HG02981 (cell line): Measurements from ENCODE around the gene MCF2L2.
"Not testable (repeated sequence)": the region's sequence is repeated elsewhere in the genome, so short reads cannot be mapped to it uniquely, and the experiment has no call there.

Experiments used
- ATAC-seq: cut with Tn5 transposase; IDR thresholded peaks from one replicate; pipeline ENCODE4 v1.9.1; 2021; ENCODE audit warnings: mild to moderate bottlenecking, moderate library complexity; ENCODE audit not compliant: unreplicated experiment

Gene MCF2L2

DNA sequence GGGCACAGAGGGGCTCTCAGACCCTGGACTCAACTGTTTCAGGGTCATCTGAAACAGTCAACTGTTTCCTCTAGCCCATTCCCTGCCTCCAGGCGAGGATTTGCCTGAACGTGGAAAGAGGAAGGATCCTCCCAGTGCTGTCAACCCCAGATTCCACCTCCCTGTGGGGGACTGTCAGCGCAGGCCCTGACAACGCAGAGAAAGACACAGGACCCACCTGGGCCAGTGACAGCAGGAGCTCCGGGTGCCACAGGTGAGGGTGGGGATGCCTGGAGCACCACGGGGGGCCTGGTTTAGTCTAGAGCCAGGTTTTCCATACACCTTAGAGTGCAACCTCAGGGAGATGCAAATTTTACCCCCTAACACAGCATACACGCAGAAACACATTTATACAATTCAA lies 246.3 kb downstream of the MCF2L2 start:
- ATAC-seq = no peak

- ATAC-seq = no peak
Measured at GRCh38 chr3:183181606-183182005, 246.8 kb downstream of the MCF2L2 start.

DNA sequence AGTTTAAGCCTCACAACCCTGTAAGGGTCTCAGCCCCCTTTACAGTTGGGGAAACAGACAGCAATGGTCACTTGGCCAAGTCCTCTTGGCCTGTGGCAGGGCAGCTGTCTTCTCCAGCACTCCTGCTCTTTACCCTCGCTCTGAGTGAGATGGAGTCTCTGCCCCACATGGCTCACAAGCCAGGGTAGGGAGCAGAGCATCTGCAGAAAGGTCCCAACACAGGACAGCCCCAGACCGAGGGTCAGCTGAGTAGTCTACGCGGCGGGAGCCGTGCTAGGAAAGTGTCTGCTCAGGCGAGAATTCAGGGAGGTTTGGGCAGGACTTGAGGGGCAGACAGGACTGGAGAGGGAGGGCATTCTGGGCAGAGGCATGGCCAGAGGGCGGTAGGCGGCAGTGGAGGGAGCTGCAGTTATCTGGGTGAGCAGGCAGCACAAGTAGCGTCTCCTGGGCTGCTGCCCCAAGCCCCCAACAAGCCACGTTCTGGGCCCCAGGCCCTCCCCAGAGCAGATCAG lies 247.6 kb downstream of the MCF2L2 start:
- ATAC-seq = no peak

DNA sequence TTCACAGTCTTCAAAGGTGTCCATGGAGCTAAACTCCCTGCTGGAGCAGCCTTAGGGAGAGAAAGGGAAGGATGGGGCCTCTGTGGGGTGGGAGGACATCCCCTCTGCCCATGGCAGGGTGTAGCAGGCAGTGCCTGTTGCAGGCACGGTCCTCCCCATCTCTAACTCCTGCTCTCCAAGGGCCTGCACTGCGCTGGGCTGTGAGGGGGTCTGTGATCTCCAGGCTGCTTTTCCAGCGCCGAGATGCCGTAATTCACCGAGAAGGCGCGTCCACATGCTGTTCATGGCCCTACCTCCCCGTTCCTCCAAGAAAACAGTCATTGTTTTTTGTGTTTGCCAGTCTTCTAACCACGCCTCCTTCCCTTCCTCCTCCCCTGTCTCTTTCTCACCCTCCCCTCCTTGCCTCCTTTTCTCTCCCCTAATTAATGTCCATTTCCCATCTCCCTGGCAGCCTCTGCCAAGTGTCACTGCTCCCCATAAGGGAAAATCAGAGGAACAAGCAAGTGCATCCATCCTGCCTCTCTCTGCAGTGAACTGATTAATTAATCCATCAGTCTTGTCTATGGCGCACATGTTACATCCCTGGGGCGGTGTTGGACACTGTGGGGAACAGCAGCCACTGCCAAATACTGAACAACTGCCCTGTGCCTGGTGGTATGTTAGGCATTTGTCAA lies 248.2 kb downstream of the MCF2L2 start:
- ATAC-seq = no peak

DNA sequence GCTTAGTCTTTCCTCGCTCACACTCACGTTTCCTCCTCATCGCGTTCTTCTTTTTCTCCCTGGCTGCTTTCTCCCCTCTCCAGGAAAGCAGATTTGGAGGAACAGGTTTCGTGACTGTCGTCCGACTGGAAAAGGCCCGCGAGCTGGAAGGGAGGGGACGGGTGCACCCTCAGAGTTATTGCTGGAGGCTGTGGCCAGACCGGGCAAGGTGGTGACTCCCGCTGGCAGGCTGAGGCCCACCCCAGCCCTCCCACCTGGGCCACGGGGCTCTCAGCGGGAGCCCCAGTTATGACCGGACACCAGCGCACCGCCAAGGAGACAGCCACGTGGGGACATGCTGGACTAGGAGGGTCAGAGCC lies 248.9 kb downstream of the MCF2L2 start:
- ATAC-seq = not testable (repeated sequence)

- no peak for ATAC-seq
Measured at GRCh38 chr3:183178833-183179549, 249.4 kb downstream of the MCF2L2 start.

GRCh38 chr3:183178512-183178832 lies 249.9 kb downstream of the MCF2L2 start:
- no peak for ATAC-seq

DNA sequence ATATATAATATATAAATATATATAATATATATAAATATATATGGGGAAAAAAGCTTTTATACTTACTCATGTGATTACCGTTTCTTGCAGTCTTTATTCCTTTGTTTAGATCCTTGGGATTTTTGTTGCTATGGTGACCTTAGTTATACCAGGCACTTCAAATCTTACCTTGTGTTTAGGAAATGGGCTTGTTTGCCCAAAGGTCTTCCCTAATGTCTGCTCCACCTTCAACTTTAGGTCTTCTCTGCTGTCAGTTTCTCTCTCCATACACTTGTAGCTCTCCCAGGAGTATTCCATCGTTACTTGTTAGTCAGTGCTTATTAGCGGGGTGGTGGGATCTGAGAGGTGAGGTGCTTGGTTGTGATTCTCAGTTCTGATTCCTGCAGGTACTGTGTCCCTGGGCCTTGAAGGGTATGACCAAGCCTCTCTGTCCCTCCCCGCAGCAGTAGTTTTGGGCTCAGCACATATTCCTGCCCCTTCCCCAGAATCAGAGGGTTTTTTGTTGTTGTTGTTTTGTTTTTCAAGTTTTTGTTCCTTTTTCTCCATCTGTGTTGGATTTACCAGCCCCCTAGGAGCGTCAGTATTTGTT lies 256.3 kb downstream of the MCF2L2 start:
- ATAC-seq = no peak

DNA sequence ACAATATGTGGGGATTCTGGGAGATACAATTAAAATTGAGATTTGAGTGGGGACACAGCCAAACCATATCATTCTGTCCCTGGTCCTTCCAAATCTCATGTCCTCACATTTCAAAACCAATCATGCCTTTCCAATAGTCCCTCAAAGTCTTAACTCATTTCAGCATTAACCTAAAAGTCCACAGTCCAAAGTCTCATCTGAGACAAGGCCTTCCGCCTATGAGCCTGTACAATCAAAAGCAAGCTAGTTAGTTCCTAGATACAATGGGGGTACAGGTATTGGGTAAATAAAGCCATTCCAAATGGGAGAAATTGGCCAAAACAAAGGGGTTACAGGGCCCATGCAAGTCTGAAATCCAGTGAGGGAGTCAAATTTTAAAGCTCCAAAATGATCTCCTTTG lies 260.4 kb downstream of the MCF2L2 start:
- ATAC-seq = not testable (repeated sequence)

GRCh38 chr3:183163563-183163962 lies 264.9 kb downstream of the MCF2L2 start:
- ATAC-seq = no peak

DNA sequence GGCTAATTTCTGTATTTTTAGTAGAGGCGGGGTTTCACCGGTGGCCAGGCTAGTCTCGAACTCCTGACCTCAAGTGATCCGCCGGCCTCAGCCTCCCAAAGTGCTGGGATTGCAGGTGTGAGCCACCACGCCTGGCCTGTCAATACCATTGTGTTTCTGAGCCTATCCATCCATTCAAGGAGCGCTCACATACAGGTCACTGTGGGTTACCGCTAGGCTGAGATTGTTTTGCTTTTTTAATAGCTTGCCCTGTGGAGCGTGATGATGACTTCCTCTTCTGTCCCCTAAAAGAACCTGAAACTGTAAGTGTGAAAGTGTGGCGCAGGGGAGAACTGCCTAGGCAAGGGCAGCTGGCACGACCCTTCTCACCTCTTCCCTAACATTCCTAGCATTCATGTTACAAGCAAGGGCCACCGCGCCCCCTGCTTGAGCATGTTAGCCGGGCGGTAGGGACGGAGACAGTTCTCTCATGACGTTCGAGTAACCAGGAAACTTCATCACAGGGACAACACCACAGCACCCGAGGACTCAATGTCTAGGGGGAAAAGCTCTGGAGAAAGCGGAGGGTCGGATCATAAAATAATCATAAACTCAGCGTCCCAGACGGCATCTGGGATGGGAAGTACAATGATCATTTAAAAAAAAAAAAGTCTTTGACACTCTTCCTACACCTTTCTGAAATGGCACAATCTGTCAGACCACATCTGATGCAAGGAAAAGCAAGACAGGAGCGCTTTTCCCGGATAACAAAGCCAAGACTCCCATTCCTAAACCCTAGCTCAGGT lies 266.7 kb downstream of the MCF2L2 start:
- peak; percentile 66 for ATAC-seq

- ATAC-seq = no peak
Measured at GRCh38 chr3:183160616-183161015, 267.8 kb downstream of the MCF2L2 start.

- ATAC-seq = no peak
Measured at GRCh38 chr3:183159333-183159732, 269.1 kb downstream of the MCF2L2 start.

DNA sequence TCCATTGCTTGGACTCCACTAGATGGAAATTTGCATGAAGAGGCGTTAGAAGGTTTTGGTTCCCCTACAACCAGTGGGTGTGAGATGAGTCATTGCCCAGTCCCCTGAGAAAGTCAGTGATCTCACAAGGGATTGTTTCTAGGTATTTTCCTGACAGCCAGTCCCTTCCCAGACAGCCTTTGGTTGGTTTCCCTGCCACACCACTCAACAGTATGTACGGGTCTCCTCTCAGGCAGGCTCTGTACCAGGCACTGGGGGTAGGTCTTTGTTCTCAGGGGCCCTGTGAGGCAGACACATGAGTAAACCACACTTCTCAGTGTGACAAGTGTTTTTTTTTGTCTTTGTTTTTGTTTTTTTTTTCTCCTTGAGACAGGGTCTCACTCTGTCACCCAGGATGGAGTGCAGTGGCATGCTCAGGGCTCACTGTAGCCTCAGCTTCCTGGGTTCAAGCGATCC lies 269.8 kb downstream of the MCF2L2 start:
- peak; percentile 58 for ATAC-seq

- ATAC-seq = peak; percentile 20
Measured at GRCh38 chr3:183158113-183158512, 270.3 kb downstream of the MCF2L2 start.

GRCh38 chr3:183156266-183156665 lies 272.2 kb downstream of the MCF2L2 start:
- no peak for ATAC-seq

DNA sequence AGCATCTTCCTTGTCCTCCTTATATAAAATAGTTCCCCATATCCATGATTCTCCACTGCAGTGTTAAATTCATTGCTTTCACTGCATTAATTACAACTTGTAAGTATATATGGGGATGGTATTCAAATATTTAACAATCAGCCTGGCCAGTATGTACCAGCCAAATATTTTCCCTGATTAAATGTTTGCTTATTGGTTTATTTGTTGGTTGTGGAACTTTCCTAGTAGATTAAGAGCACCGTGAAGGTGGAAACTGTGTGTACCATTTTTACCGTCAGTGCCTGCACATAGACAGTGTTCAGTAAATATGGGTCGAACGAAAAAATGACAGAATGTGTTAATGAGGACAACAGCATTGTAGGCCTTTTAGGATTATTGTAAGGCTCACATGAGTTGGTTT lies 272.9 kb downstream of the MCF2L2 start:
- no peak for ATAC-seq

DNA sequence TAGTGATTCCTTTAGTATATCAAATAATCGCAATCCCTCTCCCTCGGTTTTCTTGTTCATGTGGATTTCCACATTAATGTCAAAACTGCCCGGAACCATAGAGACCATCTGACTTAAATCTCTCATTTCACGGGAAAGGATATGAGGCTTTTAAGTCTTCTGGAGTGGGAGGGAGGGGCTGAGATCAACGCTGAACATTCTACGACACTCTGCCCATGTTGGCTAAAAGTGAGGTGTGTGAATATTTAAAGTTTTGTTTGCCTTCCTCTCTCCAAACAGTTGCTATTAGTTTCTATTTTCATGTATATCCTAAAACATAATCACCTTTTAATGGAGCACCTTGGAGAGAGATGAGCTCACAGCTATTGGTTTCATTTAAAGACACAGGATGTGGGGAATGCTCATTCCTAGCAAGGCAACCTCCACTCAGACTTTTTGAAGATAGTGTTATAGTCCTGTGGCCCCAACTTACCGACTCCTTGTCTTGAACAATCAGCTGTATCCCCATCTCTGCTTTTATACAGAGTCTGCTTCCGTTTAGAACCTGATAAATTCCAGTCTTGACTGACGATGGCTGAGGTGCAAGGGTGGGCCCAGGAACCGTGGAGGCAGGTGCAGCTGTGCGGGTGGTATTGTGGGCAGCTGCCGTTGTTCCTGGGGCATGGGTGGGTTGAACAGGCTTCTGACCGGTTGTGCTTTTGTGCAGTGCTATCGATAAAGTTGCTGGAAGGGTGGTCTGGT lies 275.0 kb downstream of the MCF2L2 start:
- ATAC-seq = no peak

- no peak for ATAC-seq
Measured at GRCh38 chr3:183151821-183152351, 276.5 kb downstream of the MCF2L2 start.

- ATAC-seq = no peak
Measured at GRCh38 chr3:183151086-183151485, 277.3 kb downstream of the MCF2L2 start.
